HUES6 (cell line): ENCODE results near the gene LRRC37A3.
"Not testable (repeated sequence)": the region's sequence is repeated elsewhere in the genome, so short reads cannot be mapped to it uniquely, and the experiment has no call there.

ENCODE experiments used
- H3K27ac ChIP-seq: 2 replicates; pipeline ENCODE4 v1.7.0; 2013; ENCODE audit warnings: low read depth, mild to moderate bottlenecking, low read length, inconsistent platforms
- H3K27me3 ChIP-seq: 2 replicates; pipeline ENCODE4 v1.6.1; 2013; ENCODE audit warnings: low read length; ENCODE audit not compliant: control insufficient read depth, insufficient read depth
- H3K36me3 ChIP-seq: 2 replicates; pipeline ENCODE4 v1.6.1; 2013; ENCODE audit warnings: low read length; ENCODE audit not compliant: control insufficient read depth, insufficient read depth
- H3K4me1 ChIP-seq: 2 replicates; pipeline ENCODE4 v1.6.1; 2013; ENCODE audit warnings: low read length; ENCODE audit not compliant: control insufficient read depth, insufficient read depth
- H3K4me3 ChIP-seq: 2 replicates; pipeline ENCODE4 v1.5.1; 2013; ENCODE audit warnings: low read depth, low read length
- H3K9ac ChIP-seq: one replicate; pipeline ENCODE4 v1.6.1; 2013; ENCODE audit warnings: mild to moderate bottlenecking, low read length
- H3K9me3 ChIP-seq: 2 replicates; pipeline ENCODE4 v1.6.1; 2013; ENCODE audit warnings: low read depth, low read length; ENCODE audit not compliant: control insufficient read depth, insufficient read depth

The LRRC37A3 gene

GRCh38 chr17:64829824-64830630 is 89.3 kb downstream of the LRRC37A3 start:
- not testable (repeated sequence) for H3K4me3 ChIP-seq, H3K36me3 ChIP-seq, H3K9me3 ChIP-seq, H3K4me1 ChIP-seq, H3K9ac ChIP-seq, H3K27ac ChIP-seq, H3K27me3 ChIP-seq

- H3K27me3 ChIP-seq, H3K36me3 ChIP-seq, H3K4me1 ChIP-seq, H3K4me3 ChIP-seq, H3K27ac ChIP-seq, H3K9ac ChIP-seq, H3K9me3 ChIP-seq: not testable (repeated sequence)
Measured at GRCh38 chr17:64829068-64829467, 90.2 kb downstream of the LRRC37A3 start.

- not testable (repeated sequence) for H3K4me1 ChIP-seq, H3K27ac ChIP-seq, H3K9me3 ChIP-seq, H3K9ac ChIP-seq, H3K4me3 ChIP-seq, H3K27me3 ChIP-seq, H3K36me3 ChIP-seq
Measured at GRCh38 chr17:64818904-64819303, 100.4 kb downstream of the LRRC37A3 start.

GRCh38 chr17:64815833-64816198 is 103.5 kb downstream of the LRRC37A3 start:
- not testable (repeated sequence) for H3K4me1 ChIP-seq, H3K36me3 ChIP-seq, H3K4me3 ChIP-seq, H3K9me3 ChIP-seq, H3K27me3 ChIP-seq, H3K9ac ChIP-seq, H3K27ac ChIP-seq

GRCh38 chr17:64814993-64815832 is 104.1 kb downstream of the LRRC37A3 start:
- H3K9me3 ChIP-seq, H3K9ac ChIP-seq, H3K36me3 ChIP-seq, H3K27me3 ChIP-seq, H3K4me1 ChIP-seq, H3K4me3 ChIP-seq, H3K27ac ChIP-seq: not testable (repeated sequence)

- not testable (repeated sequence) for H3K36me3 ChIP-seq, H3K27ac ChIP-seq, H3K9me3 ChIP-seq, H3K4me3 ChIP-seq, H3K9ac ChIP-seq, H3K27me3 ChIP-seq, H3K4me1 ChIP-seq
Measured at GRCh38 chr17:64808178-64808977, 110.9 kb downstream of the LRRC37A3 start.
